GM23338 (cell line): ENCODE measurements around the gene NR4A2. TPM values are rescaled to one million over a fixed set of nuclear protein-coding genes. Genes with fewer than 3 reads are reported as not detected.
A peak's percentile ranks its signal among the peaks of the same experiment; 100 is the strongest.

Source experiments
- ATAC-seq: fragments of 200-7000 bp; cut with Tn5 transposase; 3 replicates; pipeline ENCODE4 v1.9.1; 2020
- DNase-seq: peaks from one replicate; pipeline ENCODE4 v3.0.0-alpha.2; 2015; ENCODE audit warnings: low spot score
- H2AFZ ChIP-seq: fragments of 200-600 bp; sonication (generic); 2 replicates; pipeline ENCODE4 v1.8.0; 2016; ENCODE audit warnings: antibody characterized with exemption, mild to moderate bottlenecking, moderate library complexity
- H3F3A ChIP-seq: fragments of 200-600 bp; sonication (generic); replicated peaks from 2 replicates; pipeline ENCODE4 v1.8.0; 2017; ENCODE audit warnings: antibody characterized with exemption, mixed run types, low read depth
- H3K27ac ChIP-seq: fragments of 200-600 bp; sonication (generic); 2 replicates; pipeline ENCODE4 v1.6.1; 2016; ENCODE audit warnings: low read depth
- H3K27me3 ChIP-seq: fragments of 200-600 bp; sonication (generic); 2 replicates; pipeline ENCODE4 v1.8.0; 2016; ENCODE audit warnings: mild to moderate bottlenecking, mixed run types, moderate library complexity; ENCODE audit not compliant: insufficient read depth
- H3K36me3 ChIP-seq: fragments of 200-600 bp; sonication (generic); 2 replicates; pipeline ENCODE4 v1.8.0; 2016; ENCODE audit warnings: mild to moderate bottlenecking; ENCODE audit not compliant: insufficient read depth
- H3K4me1 ChIP-seq: fragments of 200-600 bp; sonication (generic); 2 replicates; pipeline ENCODE4 v1.8.0; 2016; ENCODE audit warnings: mild to moderate bottlenecking, moderate library complexity; ENCODE audit not compliant: insufficient read depth
- H3K4me2 ChIP-seq: fragments of 200-600 bp; sonication (generic); 2 replicates; pipeline ENCODE4 v1.7.1; 2017; ENCODE audit warnings: mixed run types
- H3K4me3 ChIP-seq: fragments of 200-600 bp; sonication (generic); 2 replicates; pipeline ENCODE4 v1.6.1; 2016; ENCODE audit warnings: mixed run types
- H3K79me2 ChIP-seq: fragments of 200-600 bp; sonication (generic); replicated peaks from 2 replicates; pipeline ENCODE4 v1.8.0; 2017; ENCODE audit warnings: mild to moderate bottlenecking; ENCODE audit not compliant: insufficient read depth
- H3K9me2 ChIP-seq: fragments of 200-600 bp; sonication (generic); 2 replicates; pipeline ENCODE4 v1.8.0; 2017; ENCODE audit not compliant: insufficient read depth
- H4K20me1 ChIP-seq: fragments of 200-600 bp; sonication (generic); replicated peaks from 2 replicates; pipeline ENCODE4 v1.8.0; 2017; ENCODE audit warnings: mild to moderate bottlenecking; ENCODE audit not compliant: insufficient read depth
- H3K27ac Mint-ChIP-seq: 2 replicates; pipeline ENCODE4 v1.8.0; 2020; ENCODE audit warnings: inconsistent platforms, mild to moderate bottlenecking, moderate library complexity, mixed read lengths
- H3K27me3 Mint-ChIP-seq: 3 replicates; pipeline ENCODE4 v1.8.0; 2022; ENCODE audit warnings: low read depth, mild to moderate bottlenecking, moderate library complexity, mixed read lengths, inconsistent platforms; ENCODE audit not compliant: insufficient read depth, poor library complexity
- H3K36me3 Mint-ChIP-seq: 3 replicates; pipeline ENCODE4 v1.8.0; 2021; ENCODE audit warnings: low read depth, mild to moderate bottlenecking, inconsistent platforms, moderate library complexity, mixed read lengths
- H3K4me1 Mint-ChIP-seq: 3 replicates; pipeline ENCODE4 v1.8.0; 2020; ENCODE audit warnings: mild to moderate bottlenecking, inconsistent platforms, mixed read lengths
- H3K4me3 Mint-ChIP-seq: 3 replicates; pipeline ENCODE4 v1.8.0; 2021; ENCODE audit warnings: moderate library complexity, mild to moderate bottlenecking, inconsistent platforms, mixed read lengths
- H3K9me3 Mint-ChIP-seq: 3 replicates; pipeline ENCODE4 v1.8.0; 2020; ENCODE audit warnings: moderate library complexity, mild to moderate bottlenecking, inconsistent platforms, mixed read lengths
- CREB1 ChIP-seq: fragments of 250-450 bp; sonication (Bioruptor Pico); IDR thresholded peaks from 2 replicates; pipeline ENCODE4 v1.5.0; 2020; ENCODE audit warnings: low read depth, mild to moderate bottlenecking, moderate library complexity
- EZH2 ChIP-seq: fragments of 200-600 bp; sonication (generic); IDR thresholded peaks from one replicate; pipeline ENCODE4 v1.8.0; 2017; ENCODE audit warnings: antibody characterized with exemption, mild to moderate bottlenecking, low read depth; ENCODE audit not compliant: unreplicated experiment
- EZH2phosphoT487 ChIP-seq: fragments of 200-600 bp; sonication (generic); IDR thresholded peaks from one replicate; pipeline ENCODE4 v1.8.1; 2018; ENCODE audit warnings: antibody characterized with exemption; ENCODE audit not compliant: unreplicated experiment
- JUNB ChIP-seq: IDR thresholded peaks from one replicate; pipeline ENCODE4 v1.6.1; 2016; ENCODE audit warnings: antibody characterized with exemption; ENCODE audit not compliant: unreplicated experiment
- NANOG ChIP-seq: IDR thresholded peaks from 2 replicates; pipeline ENCODE4 v1.6.1; 2016; ENCODE audit warnings: antibody characterized with exemption, borderline replicate concordance
- POLR2AphosphoS5 ChIP-seq: IDR thresholded peaks from 2 replicates; pipeline ENCODE4 v1.6.1; 2016; ENCODE audit warnings: antibody characterized with exemption, low read depth
- STAT1 ChIP-seq: IDR thresholded peaks from one replicate; pipeline ENCODE4 v1.6.1; 2016; ENCODE audit warnings: antibody characterized with exemption; ENCODE audit not compliant: unreplicated experiment
- ZNF114 ChIP-seq: fragments of 250-450 bp; sonication (Bioruptor Pico); IDR thresholded peaks from 2 replicates; pipeline ENCODE4 v1.5.0; 2020; ENCODE audit warnings: mild to moderate bottlenecking, moderate library complexity
- ZNF331 ChIP-seq: fragments of 250-450 bp; sonication (Bioruptor Pico); IDR thresholded peaks from 2 replicates; pipeline ENCODE4 v1.5.0; 2020; ENCODE audit warnings: low read depth, mild to moderate bottlenecking, moderate library complexity
- polyA plus RNA-seq: library from polyadenylated mRNA; unstranded; fragments of >200 nt; fragmentation: Nextera tagmentation; extraction: Ambion mirVana; gene quantifications from 2 replicates; pipeline ENCODE4 v1.2.1, GENCODE V29; 2016
- total RNA-seq: library from RNA; depleted of rRNA; stranded (reverse); fragments of >200 nt; shearing (Covaris generic); gene quantifications from 2 replicates; pipeline ENCODE4 v1.2.3, GENCODE V29; 2014
- TF ChIP-seq, protein P1 (sequence below): IDR thresholded peaks from 2 replicates; pipeline ENCODE4 v1.6.1; 2016; ENCODE audit warnings: antibody characterized with exemption
- TF ChIP-seq, protein P2 (sequence below): fragments of 250-450 bp; sonication (Bioruptor Pico); IDR thresholded peaks from 2 replicates; pipeline ENCODE4 v1.5.0; 2020; ENCODE audit warnings: mild to moderate bottlenecking, moderate library complexity

NR4A2 gene
- total and polyA plus RNA-seq, 2 experiments from 2014 or later, result 0.49 to 0.71 TPM

DNA sequence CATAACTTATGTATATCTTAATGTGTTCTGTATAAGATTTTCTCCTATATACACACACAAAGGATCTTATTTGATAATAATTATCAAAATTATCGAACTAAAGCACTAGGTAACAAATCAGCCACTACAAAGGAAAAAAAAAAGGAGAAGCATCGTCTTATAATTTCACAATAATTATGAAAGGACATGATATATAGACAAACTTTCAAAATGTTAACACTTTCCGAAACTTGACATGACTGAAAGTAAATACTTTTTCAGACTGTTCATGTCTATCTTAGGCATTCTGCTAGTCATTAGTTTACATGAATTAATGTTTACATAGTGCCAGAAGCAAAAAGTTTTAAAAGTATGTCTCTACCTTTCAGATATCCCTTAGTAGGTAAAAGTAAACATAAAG, 7.3 kb upstream of the NR4A2 start:
- DNase-seq (no peak), ATAC-seq (no peak)
- H3K4me2 ChIP-seq, result no peak overlapping the region
- no peak overlapping the region for H2AFZ ChIP-seq
- no peak overlapping the region for H3K27ac Mint-ChIP-seq
- H4K20me1 ChIP-seq, result no peaks in the 10 kb centered on the region
- no peak overlapping the region for H3K27ac ChIP-seq
- no peak overlapping the region for H3K4me3 Mint-ChIP-seq
- peaks cover 46% of the 10 kb centered on the region for H3K4me1 Mint-ChIP-seq
- peaks cover 62% of the 10 kb centered on the region for H3K27me3 ChIP-seq
- H3K4me1 ChIP-seq, result peaks cover 35% of the 10 kb centered on the region
- TF ChIP-seq, protein P1, sequence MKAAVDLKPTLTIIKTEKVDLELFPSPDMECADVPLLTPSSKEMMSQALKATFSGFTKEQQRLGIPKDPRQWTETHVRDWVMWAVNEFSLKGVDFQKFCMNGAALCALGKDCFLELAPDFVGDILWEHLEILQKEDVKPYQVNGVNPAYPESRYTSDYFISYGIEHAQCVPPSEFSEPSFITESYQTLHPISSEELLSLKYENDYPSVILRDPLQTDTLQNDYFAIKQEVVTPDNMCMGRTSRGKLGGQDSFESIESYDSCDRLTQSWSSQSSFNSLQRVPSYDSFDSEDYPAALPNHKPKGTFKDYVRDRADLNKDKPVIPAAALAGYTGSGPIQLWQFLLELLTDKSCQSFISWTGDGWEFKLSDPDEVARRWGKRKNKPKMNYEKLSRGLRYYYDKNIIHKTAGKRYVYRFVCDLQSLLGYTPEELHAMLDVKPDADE, result no peak
- TF ChIP-seq NANOG (no peak), JUNB (no peak), EZH2phosphoT487 (no peak), ZNF331 (CRISPR knock-in tag) (no peak), ZNF114 (CRISPR knock-in tag) (no peak)
- H3K27me3 Mint-ChIP-seq, result peaks cover 12% of the 10 kb centered on the region
- no peak overlapping the region for H3K4me3 ChIP-seq
- no peaks in the 10 kb centered on the region for H3F3A ChIP-seq
- no peaks in the 10 kb centered on the region for H3K36me3 Mint-ChIP-seq
- H3K9me3 Mint-ChIP-seq, result no peaks in the 10 kb centered on the region
- H3K36me3 ChIP-seq, result no peaks in the 10 kb centered on the region
- no peaks in the 10 kb centered on the region for H3K79me2 ChIP-seq
- H3K9me2 ChIP-seq, result no peaks in the 10 kb centered on the region

DNA sequence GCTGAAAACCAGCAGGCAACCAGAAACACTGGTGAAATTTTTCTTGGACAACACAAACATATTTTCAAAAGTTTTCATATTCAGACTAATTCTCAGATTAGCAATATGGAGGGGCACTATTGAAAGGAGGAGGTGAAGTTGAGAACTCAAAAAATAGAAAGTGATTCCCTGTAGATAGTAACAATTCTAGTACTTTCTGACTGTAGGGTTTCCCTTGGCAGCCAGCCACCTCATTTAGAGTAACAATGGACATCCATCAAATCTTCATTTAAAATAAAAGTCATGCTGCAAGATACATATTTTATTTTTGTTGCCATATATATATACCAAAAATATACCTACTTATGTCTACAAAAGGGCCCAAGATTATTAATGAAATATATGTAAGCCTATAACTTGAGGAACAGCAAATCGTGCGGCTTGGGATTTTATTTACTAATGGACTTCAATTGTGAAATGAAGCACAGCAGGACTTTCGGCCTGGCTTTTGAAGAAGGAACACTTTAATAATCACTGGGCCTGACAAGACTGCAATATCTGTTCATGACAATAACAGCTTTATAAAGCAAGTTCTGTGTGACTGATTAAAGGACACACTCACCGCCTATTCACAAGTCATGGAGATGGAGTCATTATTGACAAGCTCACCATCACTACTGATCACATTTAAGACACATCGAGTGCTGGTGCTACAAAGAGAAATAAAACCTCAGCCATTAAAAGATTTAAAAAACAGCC, 6.8 kb upstream of the NR4A2 start:
- Histone ChIP-seq H3K36me3 (no peaks in the 10 kb centered on the region), H3F3A (no peaks in the 10 kb centered on the region), H3K9me2 (no peaks in the 10 kb centered on the region), H3K27me3 (peaks cover 58% of the 10 kb centered on the region), H3K79me2 (no peaks in the 10 kb centered on the region), H3K4me2 (peak overlapping the region; percentile 45), H3K27ac (no peak overlapping the region), H4K20me1 (no peaks in the 10 kb centered on the region), H3K4me1 (peaks cover 35% of the 10 kb centered on the region), H3K4me3 (no peak overlapping the region), H2AFZ (no peak overlapping the region)
- H3K27me3 Mint-ChIP-seq, result peaks cover 12% of the 10 kb centered on the region
- no peaks in the 10 kb centered on the region for H3K9me3 Mint-ChIP-seq
- DNase-seq (no peak), ATAC-seq (no peak)
- H3K4me1 Mint-ChIP-seq, result peaks cover 46% of the 10 kb centered on the region
- no peak overlapping the region for H3K4me3 Mint-ChIP-seq
- no peak overlapping the region for H3K27ac Mint-ChIP-seq
- no peaks in the 10 kb centered on the region for H3K36me3 Mint-ChIP-seq
- TF ChIP-seq EZH2 (no peak), STAT1 (no peak), POLR2AphosphoS5 (no peak), ZNF114 (CRISPR knock-in tag) (no peak), JUNB (no peak), CREB1 (CRISPR knock-in tag) (no peak)
- TF ChIP-seq, protein P2, sequence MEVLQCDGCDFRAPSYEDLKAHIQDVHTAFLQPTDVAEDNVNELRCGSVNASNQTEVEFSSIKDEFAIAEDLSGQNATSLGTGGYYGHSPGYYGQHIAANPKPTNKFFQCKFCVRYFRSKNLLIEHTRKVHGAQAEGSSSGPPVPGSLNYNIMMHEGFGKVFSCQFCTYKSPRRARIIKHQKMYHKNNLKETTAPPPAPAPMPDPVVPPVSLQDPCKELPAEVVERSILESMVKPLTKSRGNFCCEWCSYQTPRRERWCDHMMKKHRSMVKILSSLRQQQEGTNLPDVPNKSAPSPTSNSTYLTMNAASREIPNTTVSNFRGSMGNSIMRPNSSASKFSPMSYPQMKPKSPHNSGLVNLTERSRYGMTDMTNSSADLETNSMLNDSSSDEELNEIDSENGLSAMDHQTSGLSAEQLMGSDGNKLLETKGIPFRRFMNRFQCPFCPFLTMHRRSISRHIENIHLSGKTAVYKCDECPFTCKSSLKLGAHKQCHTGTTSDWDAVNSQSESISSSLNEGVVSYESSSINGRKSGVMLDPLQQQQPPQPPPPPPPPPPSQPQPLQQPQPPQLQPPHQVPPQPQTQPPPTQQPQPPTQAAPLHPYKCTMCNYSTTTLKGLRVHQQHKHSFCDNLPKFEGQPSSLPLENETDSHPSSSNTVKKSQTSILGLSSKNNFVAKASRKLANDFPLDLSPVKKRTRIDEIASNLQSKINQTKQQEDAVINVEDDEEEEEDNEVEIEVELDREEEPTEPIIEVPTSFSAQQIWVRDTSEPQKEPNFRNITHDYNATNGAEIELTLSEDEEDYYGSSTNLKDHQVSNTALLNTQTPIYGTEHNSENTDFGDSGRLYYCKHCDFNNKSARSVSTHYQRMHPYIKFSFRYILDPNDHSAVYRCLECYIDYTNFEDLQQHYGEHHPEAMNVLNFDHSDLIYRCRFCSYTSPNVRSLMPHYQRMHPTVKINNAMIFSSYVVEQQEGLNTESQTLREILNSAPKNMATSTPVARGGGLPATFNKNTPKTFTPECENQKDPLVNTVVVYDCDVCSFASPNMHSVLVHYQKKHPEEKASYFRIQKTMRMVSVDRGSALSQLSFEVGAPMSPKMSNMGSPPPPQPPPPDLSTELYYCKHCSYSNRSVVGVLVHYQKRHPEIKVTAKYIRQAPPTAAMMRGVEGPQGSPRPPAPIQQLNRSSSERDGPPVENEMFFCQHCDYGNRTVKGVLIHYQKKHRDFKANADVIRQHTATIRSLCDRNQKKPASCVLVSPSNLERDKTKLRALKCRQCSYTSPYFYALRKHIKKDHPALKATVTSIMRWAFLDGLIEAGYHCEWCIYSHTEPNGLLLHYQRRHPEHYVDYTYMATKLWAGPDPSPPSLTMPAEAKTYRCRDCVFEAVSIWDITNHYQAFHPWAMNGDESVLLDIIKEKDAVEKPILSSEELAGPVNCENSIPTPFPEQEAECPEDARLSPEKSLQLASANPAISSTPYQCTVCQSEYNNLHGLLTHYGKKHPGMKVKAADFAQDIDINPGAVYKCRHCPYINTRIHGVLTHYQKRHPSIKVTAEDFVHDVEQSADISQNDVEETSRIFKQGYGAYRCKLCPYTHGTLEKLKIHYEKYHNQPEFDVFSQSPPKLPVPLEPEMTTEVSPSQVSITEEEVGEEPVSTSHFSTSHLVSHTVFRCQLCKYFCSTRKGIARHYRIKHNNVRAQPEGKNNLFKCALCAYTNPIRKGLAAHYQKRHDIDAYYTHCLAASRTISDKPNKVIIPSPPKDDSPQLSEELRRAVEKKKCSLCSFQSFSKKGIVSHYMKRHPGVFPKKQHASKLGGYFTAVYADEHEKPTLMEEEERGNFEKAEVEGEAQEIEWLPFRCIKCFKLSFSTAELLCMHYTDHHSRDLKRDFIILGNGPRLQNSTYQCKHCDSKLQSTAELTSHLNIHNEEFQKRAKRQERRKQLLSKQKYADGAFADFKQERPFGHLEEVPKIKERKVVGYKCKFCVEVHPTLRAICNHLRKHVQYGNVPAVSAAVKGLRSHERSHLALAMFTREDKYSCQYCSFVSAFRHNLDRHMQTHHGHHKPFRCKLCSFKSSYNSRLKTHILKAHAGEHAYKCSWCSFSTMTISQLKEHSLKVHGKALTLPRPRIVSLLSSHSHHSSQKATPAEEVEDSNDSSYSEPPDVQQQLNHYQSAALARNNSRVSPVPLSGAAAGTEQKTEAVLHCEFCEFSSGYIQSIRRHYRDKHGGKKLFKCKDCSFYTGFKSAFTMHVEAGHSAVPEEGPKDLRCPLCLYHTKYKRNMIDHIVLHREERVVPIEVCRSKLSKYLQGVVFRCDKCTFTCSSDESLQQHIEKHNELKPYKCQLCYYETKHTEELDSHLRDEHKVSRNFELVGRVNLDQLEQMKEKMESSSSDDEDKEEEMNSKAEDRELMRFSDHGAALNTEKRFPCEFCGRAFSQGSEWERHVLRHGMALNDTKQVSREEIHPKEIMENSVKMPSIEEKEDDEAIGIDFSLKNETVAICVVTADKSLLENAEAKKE (CRISPR knock-in tag), result no peak
- TF ChIP-seq, protein P1, result no peak
